WTC11 (cell line): ENCODE results near the gene HSD11B1L. TPM values are rescaled to one million over a fixed set of nuclear protein-coding genes. Genes with fewer than 3 reads are reported as not detected.

Source experiments
- ATAC-seq: fragments of 200-7000 bp; cut with Tn5 transposase; 2 replicates; pipeline ENCODE4 v1.10.0; 2021; ENCODE audit warnings: mild to moderate bottlenecking, moderate library complexity
- CTCF ChIA-PET: fragments of 300-600 bp; sonication (Branson Sonifier 250); formaldehyde crosslinking; loops from one replicate; lab custom pipeline; 2021; ENCODE audit warnings: antibody characterized with exemption; lab: Charles Lee
- POLR2A ChIA-PET: fragments of 350-600 bp; sonication (Branson Sonifier 250); formaldehyde crosslinking; loops from one replicate; lab custom pipeline; 2021; ENCODE audit warnings: antibody characterized with exemption; lab: Charles Lee
- DNase-seq: peaks from one replicate; pipeline ENCODE4 v3.0.0; 2021; ENCODE audit warnings: low spot score
- H3K27ac Mint-ChIP-seq: 2 replicates; pipeline ENCODE4 v1.8.0; 2021; ENCODE audit warnings: mixed read lengths
- H3K27me3 Mint-ChIP-seq: 2 replicates; pipeline ENCODE4 v1.8.0; 2021; ENCODE audit warnings: low read depth, mild to moderate bottlenecking, moderate library complexity, mixed read lengths
- H3K36me3 Mint-ChIP-seq: 2 replicates; pipeline ENCODE4 v1.8.0; 2021; ENCODE audit warnings: mixed read lengths
- H3K4me1 Mint-ChIP-seq: 2 replicates; pipeline ENCODE4 v1.8.0; 2022; ENCODE audit warnings: mixed read lengths
- H3K4me3 Mint-ChIP-seq: 2 replicates; pipeline ENCODE4 v1.8.0; 2021; ENCODE audit warnings: mild to moderate bottlenecking, moderate library complexity, mixed read lengths
- H3K9me3 Mint-ChIP-seq: 2 replicates; pipeline ENCODE4 v1.8.0; 2021; ENCODE audit warnings: mixed read lengths
- GTF2I ChIP-seq: fragments of 250-450 bp; sonication (Bioruptor Pico); conservative IDR thresholded peaks from 2 replicates; pipeline ENCODE4 v1.4.0; 2021; ENCODE audit warnings: mild to moderate bottlenecking
- JAZF1 ChIP-seq: fragments of 250-450 bp; sonication (Bioruptor Pico); IDR thresholded peaks from 2 replicates; pipeline ENCODE4 v1.9.0; 2021; ENCODE audit warnings: moderate library complexity, mild to moderate bottlenecking, inconsistent platforms
- NFYB ChIP-seq: sonication (generic); formaldehyde crosslinking; conservative IDR thresholded peaks from 2 replicates; pipeline ENCODE4 v1.8.0; 2022; ENCODE audit warnings: low read depth, missing genetic modification reagents
- RELA ChIP-seq: sonication (generic); formaldehyde crosslinking; IDR thresholded peaks from 2 replicates; pipeline ENCODE4 v1.8.1; 2022; ENCODE audit warnings: missing genetic modification reagents, mild to moderate bottlenecking, borderline replicate concordance
- TEAD1 ChIP-seq: sonication (generic); formaldehyde crosslinking; IDR thresholded peaks from 2 replicates; pipeline ENCODE4 v1.8.0; 2022; ENCODE audit warnings: mild to moderate bottlenecking, missing genetic modification reagents
- ZNF121 ChIP-seq: sonication (generic); formaldehyde crosslinking; IDR thresholded peaks from 2 replicates; pipeline ENCODE4 v1.8.0; 2023; ENCODE audit warnings: missing genetic modification reagents
- ZNF317 ChIP-seq: sonication (generic); formaldehyde crosslinking; IDR thresholded peaks from 2 replicates; pipeline ENCODE4 v1.8.1; 2023; ENCODE audit warnings: low read depth, mild to moderate bottlenecking, moderate library complexity, missing genetic modification reagents, borderline replicate concordance
- ZNF423 ChIP-seq: fragments of 250-450 bp; sonication (Bioruptor Pico); IDR thresholded peaks from 2 replicates; pipeline ENCODE4 v2.1.2; 2022; ENCODE audit warnings: mild to moderate bottlenecking, moderate library complexity
- total RNA-seq: library from RNA; stranded (reverse); gene quantifications from 3 replicates; pipeline ENCODE4 v1.2.3, GENCODE V29; 2021
- TF ChIP-seq, protein P1 (sequence below): fragments of 250-450 bp; sonication (Bioruptor Pico); IDR thresholded peaks from 2 replicates; pipeline ENCODE4 v1.9.0; 2021; ENCODE audit warnings: moderate library complexity, mild to moderate bottlenecking, inconsistent platforms, borderline replicate concordance
- TF ChIP-seq, protein P2 (sequence below): sonication (generic); formaldehyde crosslinking; IDR thresholded peaks from 2 replicates; pipeline ENCODE4 v1.8.1; 2023; ENCODE audit warnings: mild to moderate bottlenecking, missing genetic modification reagents
- TF ChIP-seq, protein P3 (sequence below): fragments of 250-450 bp; sonication (Bioruptor Pico); conservative IDR thresholded peaks from 2 replicates; pipeline ENCODE4 v1.9.0; 2021; ENCODE audit warnings: mild to moderate bottlenecking
- TF ChIP-seq, protein P4 (sequence below): sonication (generic); formaldehyde crosslinking; IDR thresholded peaks from 2 replicates; pipeline ENCODE4 v1.8.1; 2023; ENCODE audit warnings: mild to moderate bottlenecking, missing genetic modification reagents
- TF ChIP-seq, protein P5 (sequence below): sonication (generic); formaldehyde crosslinking; IDR thresholded peaks from 2 replicates; pipeline ENCODE4 v1.8.1; 2022; ENCODE audit warnings: low read depth, mild to moderate bottlenecking, moderate library complexity, missing genetic modification reagents, borderline replicate concordance
- TF ChIP-seq, protein P6 (sequence below): fragments of 250-450 bp; sonication (Bioruptor Pico); IDR thresholded peaks from 2 replicates; pipeline ENCODE4 v2.1.2; 2022; ENCODE audit warnings: mild to moderate bottlenecking, moderate library complexity
- TF ChIP-seq, protein P7 (sequence below): sonication (generic); formaldehyde crosslinking; conservative IDR thresholded peaks from 2 replicates; pipeline ENCODE4 v1.8.1; 2023; ENCODE audit warnings: mild to moderate bottlenecking, low read depth, missing genetic modification reagents, moderate library complexity

HSD11B1L gene
- total RNA-seq, 1 experiment from 2014 or later: 11.8 TPM

DNA sequence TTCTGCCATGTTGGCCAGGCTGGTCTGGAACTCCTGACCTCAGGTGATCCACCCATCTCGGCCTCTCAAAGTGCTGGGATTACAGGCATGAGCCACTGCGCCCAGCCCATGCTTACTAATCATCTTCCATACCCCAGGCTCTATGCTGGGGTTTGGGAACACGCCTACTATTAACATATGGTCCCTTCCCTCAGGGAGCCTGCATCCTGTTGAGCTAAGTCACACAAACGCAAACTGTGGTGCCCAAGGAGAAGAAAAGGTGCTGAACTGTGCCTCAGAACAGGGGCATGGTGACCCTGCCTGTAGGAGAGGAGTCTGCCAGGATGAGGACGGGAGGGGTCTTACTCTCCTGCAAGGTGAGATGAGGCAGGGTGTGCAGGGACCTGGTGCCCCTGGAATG is 6.1 kb upstream of the HSD11B1L start:
- Mint-ChIP-seq H3K9me3 (no peaks in the 10 kb centered on the region), H3K4me3 (no peak overlapping the region), H3K27me3 (no peaks in the 10 kb centered on the region), H3K36me3 (peaks cover 4% of the 10 kb centered on the region; the same call in 1 of the 2 replicates), H3K27ac (peak overlapping the region; percentile 74; the same call in 1 of the 2 replicates), H3K4me1 (peaks cover 9% of the 10 kb centered on the region)
- no peak for TF ChIP-seq NFYB (CRISPR knock-in tag)
- TF ChIP-seq, protein P1, sequence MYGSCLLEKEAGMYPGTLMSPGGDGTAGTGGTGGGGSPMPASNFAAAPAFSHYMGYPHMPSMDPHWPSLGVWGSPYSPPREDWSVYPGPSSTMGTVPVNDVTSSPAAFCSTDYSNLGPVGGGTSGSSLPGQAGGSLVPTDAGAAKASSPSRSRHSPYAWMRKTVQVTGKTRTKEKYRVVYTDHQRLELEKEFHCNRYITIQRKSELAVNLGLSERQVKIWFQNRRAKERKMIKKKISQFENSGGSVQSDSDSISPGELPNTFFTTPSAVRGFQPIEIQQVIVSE (CRISPR knock-in tag): no peak
- TF ChIP-seq, protein P2, sequence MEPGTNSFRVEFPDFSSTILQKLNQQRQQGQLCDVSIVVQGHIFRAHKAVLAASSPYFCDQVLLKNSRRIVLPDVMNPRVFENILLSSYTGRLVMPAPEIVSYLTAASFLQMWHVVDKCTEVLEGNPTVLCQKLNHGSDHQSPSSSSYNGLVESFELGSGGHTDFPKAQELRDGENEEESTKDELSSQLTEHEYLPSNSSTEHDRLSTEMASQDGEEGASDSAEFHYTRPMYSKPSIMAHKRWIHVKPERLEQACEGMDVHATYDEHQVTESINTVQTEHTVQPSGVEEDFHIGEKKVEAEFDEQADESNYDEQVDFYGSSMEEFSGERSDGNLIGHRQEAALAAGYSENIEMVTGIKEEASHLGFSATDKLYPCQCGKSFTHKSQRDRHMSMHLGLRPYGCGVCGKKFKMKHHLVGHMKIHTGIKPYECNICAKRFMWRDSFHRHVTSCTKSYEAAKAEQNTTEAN: no peak
- TF ChIP-seq, protein P3, sequence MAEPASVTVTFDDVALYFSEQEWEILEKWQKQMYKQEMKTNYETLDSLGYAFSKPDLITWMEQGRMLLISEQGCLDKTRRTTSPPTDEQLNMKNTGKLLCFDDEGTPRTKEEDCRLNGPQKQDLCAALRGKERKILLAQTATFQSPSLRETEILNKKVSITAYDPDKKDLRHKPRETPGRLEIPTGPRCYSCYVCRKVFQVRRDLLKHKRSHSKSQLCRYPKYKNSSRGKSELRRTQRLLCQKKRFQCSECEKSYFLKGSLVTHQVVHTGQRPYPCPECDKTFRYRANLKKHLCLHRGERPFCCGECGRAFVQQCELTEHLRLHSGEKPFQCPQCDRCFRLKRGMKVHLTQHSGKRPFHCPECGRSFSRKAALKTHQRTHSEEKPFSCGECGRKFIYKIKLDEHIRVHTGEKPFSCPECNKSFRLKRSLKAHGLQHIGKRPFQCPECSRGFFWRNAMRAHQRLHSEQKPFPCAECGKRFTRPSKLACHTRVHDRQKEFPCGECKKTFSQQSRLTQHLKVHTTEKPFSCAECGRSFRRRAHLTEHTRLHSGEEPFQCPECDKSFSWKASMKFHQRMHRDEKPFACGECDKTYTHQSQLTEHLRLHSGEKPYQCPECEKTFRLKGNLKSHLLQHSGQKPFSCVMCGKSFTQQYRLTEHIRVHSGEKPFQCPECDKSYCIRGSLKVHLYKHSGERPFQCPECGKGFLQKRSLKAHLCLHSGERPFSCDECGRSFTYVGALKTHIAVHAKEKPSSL: no peak
- no peak for TF ChIP-seq JAZF1 (CRISPR knock-in tag)
- TF ChIP-seq, protein P4, sequence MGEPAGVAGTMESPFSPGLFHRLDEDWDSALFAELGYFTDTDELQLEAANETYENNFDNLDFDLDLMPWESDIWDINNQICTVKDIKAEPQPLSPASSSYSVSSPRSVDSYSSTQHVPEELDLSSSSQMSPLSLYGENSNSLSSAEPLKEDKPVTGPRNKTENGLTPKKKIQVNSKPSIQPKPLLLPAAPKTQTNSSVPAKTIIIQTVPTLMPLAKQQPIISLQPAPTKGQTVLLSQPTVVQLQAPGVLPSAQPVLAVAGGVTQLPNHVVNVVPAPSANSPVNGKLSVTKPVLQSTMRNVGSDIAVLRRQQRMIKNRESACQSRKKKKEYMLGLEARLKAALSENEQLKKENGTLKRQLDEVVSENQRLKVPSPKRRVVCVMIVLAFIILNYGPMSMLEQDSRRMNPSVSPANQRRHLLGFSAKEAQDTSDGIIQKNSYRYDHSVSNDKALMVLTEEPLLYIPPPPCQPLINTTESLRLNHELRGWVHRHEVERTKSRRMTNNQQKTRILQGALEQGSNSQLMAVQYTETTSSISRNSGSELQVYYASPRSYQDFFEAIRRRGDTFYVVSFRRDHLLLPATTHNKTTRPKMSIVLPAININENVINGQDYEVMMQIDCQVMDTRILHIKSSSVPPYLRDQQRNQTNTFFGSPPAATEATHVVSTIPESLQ (CRISPR knock-in tag): no peak
- TF ChIP-seq, protein P5, sequence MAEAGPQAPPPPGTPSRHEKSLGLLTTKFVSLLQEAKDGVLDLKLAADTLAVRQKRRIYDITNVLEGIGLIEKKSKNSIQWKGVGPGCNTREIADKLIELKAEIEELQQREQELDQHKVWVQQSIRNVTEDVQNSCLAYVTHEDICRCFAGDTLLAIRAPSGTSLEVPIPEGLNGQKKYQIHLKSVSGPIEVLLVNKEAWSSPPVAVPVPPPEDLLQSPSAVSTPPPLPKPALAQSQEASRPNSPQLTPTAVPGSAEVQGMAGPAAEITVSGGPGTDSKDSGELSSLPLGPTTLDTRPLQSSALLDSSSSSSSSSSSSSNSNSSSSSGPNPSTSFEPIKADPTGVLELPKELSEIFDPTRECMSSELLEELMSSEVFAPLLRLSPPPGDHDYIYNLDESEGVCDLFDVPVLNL (CRISPR knock-in tag): no peak
- TF ChIP-seq RELA: no peak
- TF ChIP-seq, protein P6, sequence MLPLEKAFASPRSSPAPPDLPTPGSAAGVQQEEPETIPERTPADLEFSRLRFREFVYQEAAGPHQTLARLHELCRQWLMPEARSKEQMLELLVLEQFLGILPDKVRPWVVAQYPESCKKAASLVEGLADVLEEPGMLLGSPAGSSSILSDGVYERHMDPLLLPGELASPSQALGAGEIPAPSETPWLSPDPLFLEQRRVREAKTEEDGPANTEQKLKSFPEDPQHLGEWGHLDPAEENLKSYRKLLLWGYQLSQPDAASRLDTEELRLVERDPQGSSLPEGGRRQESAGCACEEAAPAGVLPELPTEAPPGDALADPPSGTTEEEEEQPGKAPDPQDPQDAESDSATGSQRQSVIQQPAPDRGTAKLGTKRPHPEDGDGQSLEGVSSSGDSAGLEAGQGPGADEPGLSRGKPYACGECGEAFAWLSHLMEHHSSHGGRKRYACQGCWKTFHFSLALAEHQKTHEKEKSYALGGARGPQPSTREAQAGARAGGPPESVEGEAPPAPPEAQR (CRISPR knock-in tag): no peak
- TF ChIP-seq ZNF317 (CRISPR knock-in tag): no peak
- no peak for TF ChIP-seq TEAD1 (CRISPR knock-in tag)
- no peak for TF ChIP-seq GTF2I
- TF ChIP-seq, protein P7, sequence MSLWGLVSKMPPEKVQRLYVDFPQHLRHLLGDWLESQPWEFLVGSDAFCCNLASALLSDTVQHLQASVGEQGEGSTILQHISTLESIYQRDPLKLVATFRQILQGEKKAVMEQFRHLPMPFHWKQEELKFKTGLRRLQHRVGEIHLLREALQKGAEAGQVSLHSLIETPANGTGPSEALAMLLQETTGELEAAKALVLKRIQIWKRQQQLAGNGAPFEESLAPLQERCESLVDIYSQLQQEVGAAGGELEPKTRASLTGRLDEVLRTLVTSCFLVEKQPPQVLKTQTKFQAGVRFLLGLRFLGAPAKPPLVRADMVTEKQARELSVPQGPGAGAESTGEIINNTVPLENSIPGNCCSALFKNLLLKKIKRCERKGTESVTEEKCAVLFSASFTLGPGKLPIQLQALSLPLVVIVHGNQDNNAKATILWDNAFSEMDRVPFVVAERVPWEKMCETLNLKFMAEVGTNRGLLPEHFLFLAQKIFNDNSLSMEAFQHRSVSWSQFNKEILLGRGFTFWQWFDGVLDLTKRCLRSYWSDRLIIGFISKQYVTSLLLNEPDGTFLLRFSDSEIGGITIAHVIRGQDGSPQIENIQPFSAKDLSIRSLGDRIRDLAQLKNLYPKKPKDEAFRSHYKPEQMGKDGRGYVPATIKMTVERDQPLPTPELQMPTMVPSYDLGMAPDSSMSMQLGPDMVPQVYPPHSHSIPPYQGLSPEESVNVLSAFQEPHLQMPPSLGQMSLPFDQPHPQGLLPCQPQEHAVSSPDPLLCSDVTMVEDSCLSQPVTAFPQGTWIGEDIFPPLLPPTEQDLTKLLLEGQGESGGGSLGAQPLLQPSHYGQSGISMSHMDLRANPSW: no peak
- no peak for TF ChIP-seq ZNF121
- no peak for TF ChIP-seq ZNF423 (CRISPR knock-in tag)
- POLR2A ChIA-PET: no interaction called here
- DNase-seq (no peak), ATAC-seq (no peak)
- CTCF ChIA-PET: interaction anchor here (3.1 kb wide), 1 partner anchor 12 kb away, joined by 22 read pairs; no protein-coding TSS in a partner anchor
